Measurements from ENCODE around the gene IMPA2. TPM values are rescaled to one million over a fixed set of nuclear protein-coding genes. Genes with fewer than 3 reads are reported as not detected.

The IMPA2 gene
- total and polyA plus RNA-seq, 2 of the 4 experiments (the other 2 are of a cell fraction): 5.4 to 5.5 TPM

GRCh38 chr18:12052866-12053265 lies 71.6 kb downstream of the IMPA2 start:
- Histone ChIP-seq H2BK20ac (ENCODE audit: low read depth, low read length) (no peak overlapping the region), H2AK9ac (replicated peaks; ENCODE audit: low read depth, low read length, poor library complexity) (no peak overlapping the region), H3K4me1 (ENCODE audit: control insufficient read depth, insufficient read depth, low read length) (peaks cover 8% of the 10 kb centered on the region), H3K9ac (ENCODE audit: low read depth, low read length) (no peak overlapping the region), H3K4me3 (ENCODE audit: insufficient read depth, low read depth, low read length) (no peak overlapping the region), H4K20me1 (ENCODE audit: insufficient read depth, low read length) (no peaks in the 10 kb centered on the region), H3K27ac (ENCODE audit: insufficient read depth, low read length) (peak overlapping the region; percentile 52; the same call in 1 of the 2 replicates), H3K9me1 (ENCODE audit: insufficient read depth, low read length) (no peaks in the 10 kb centered on the region), H4K91ac (ENCODE audit: insufficient read depth, low read depth, low read length) (no peak overlapping the region), H3K18ac (ENCODE audit: low read depth, low read length) (peak overlapping the region; percentile 65; the same call in 1 of the 2 replicates), H2AK5ac (ENCODE audit: low read depth, low read length) (no peak overlapping the region), H4K5ac (ENCODE audit: low read depth, low read length) (peak overlapping the region; percentile 55; the same call in 1 of the 2 replicates), H2BK5ac (ENCODE audit: low read depth, low read length, poor library complexity, severe bottlenecking) (no peak overlapping the region), H3K4ac (ENCODE audit: low read depth, low read length) (no peak overlapping the region), H3K36me3 (ENCODE audit: control insufficient read depth, insufficient read depth, low read length) (no peaks in the 10 kb centered on the region), H2BK15ac (ENCODE audit: low read depth, low read length) (no peak overlapping the region), H4K8ac (ENCODE audit: low read depth in 2 of 2, low read length in 2 of 2) (no peak overlapping the region), H3K79me1 (ENCODE audit: low read depth in 1 of 2, low read length in 2 of 2) (no peaks in the 10 kb centered on the region), H2BK120ac (ENCODE audit: low read depth, low read length) (peak overlapping the region; percentile 21; the same call in 1 of the 2 replicates), H3K56ac (ENCODE audit: extremely low read depth, insufficient read depth, low read length) (no peak overlapping the region), H3K14ac (replicated peaks; ENCODE audit: low read depth, low read length) (no peak overlapping the region), H3K9me3 (ENCODE audit: control insufficient read depth, insufficient read depth, low read length) (no peaks in the 10 kb centered on the region), H3K4me2 (ENCODE audit: low read depth, low read length) (no peak overlapping the region; the same call in 1 of the 2 replicates), H3K27me3 (ENCODE audit: control insufficient read depth, insufficient read depth, low read length) (no peaks in the 10 kb centered on the region), H2AFZ (replicated peaks; ENCODE audit: low read length, poor library complexity) (no peak overlapping the region), H3K23ac (ENCODE audit: low read depth, low read length) (no peak overlapping the region)
- POLR2A ChIA-PET (ENCODE audit: unreplicated experiment): no interaction called here
- no peak for TF ChIP-seq MAZ (IDR thresholded peaks at IDR 0.05; ENCODE audit: borderline replicate concordance, low read depth, low read length)
- TF ChIP-seq ELK1 (IDR thresholded peaks at IDR 0.05; ENCODE audit: borderline replicate concordance, low read depth, low read length): no peak
- no peak for TF ChIP-seq FOS (IDR thresholded peaks at IDR 0.05; ENCODE audit: low read depth, low read length)
- no peak for TF ChIP-seq SMC3 (IDR thresholded peaks at IDR 0.05; ENCODE audit: low read depth, low read length)
- no peak for TF ChIP-seq RCOR1 (IDR thresholded peaks at IDR 0.05; ENCODE audit: insufficient replicate concordance, low read length)
- no peak for TF ChIP-seq MXI1 (IDR thresholded peaks at IDR 0.05; ENCODE audit: borderline replicate concordance, low read depth, low read length)
- TF ChIP-seq CTCF (conservative IDR thresholded peaks at IDR 0.05; ENCODE audit: low read depth, low read length): no peak
- DNase-seq (no peak), ATAC-seq (ENCODE audit: low read depth) (no peak)
- BruUV-seq (replicated peaks): no TSS peak
- dilution Hi-C loops (cut with HindIII; ENCODE audit: low sequenced_read_pairs, unreplicated experiment) (no loop called here), intact Hi-C loops (cut with micrococcal nuclease) (no loop called here), in situ Hi-C loops (cut with MboI; ENCODE audit: low sequenced_read_pairs) (no loop called here)
- 40% methylated on average over 1 of the region's 3 CpGs; no CpG with 5 or more reads in 1 of the 2 experiments for WGBS, 2 experiments (ENCODE audit: extremely low coverage in 2 of 2, insufficient read length in 1 of 2)
- CTCF ChIA-PET: no interaction called here
